ENCODE measurements around the gene POLR2I.
"Not testable (repeated sequence)": the region's sequence is repeated elsewhere in the genome, so short reads cannot be mapped to it uniquely, and the experiment has no call there.

DNA sequence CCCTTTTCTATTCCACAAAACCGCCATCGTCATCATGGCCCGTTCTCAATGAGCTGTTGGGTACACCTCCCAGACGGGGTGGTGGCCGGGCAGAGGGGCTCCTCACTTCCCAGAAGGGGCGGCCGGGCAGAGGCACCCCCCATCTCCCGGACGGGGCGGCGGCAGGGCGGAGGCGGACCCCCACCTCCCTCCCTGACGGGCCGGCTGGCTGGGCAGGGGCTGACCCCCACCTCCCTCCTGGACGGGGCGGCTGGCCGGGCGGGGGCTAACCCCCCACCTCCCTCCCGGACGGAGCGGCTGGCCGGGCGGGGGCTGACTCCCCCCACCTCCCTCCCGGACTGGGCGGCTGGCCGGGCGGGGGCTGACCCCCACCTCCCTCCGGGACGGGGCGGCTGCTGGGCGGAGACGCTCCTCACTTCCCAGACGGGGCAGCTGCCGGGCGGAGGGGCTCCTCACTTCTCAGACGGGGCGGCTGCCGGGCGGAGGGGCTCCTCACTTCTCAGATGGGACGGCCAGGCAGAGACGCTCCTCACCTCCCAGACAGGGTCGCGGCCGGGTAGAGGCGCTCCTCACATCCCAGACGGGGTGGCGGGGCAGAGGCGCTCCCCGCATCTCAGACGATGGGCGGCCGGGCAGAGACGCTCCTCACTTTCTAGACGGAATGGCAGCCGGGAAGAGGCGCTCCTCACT lies 45.7 kb downstream of the POLR2I start:
- TF ChIP-seq, protein P1, sequence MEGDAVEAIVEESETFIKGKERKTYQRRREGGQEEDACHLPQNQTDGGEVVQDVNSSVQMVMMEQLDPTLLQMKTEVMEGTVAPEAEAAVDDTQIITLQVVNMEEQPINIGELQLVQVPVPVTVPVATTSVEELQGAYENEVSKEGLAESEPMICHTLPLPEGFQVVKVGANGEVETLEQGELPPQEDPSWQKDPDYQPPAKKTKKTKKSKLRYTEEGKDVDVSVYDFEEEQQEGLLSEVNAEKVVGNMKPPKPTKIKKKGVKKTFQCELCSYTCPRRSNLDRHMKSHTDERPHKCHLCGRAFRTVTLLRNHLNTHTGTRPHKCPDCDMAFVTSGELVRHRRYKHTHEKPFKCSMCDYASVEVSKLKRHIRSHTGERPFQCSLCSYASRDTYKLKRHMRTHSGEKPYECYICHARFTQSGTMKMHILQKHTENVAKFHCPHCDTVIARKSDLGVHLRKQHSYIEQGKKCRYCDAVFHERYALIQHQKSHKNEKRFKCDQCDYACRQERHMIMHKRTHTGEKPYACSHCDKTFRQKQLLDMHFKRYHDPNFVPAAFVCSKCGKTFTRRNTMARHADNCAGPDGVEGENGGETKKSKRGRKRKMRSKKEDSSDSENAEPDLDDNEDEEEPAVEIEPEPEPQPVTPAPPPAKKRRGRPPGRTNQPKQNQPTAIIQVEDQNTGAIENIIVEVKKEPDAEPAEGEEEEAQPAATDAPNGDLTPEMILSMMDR (IDR thresholded peaks at IDR 0.05): not testable (repeated sequence)
- not testable (repeated sequence) for TF ChIP-seq POLR2A (IDR thresholded peaks at IDR 0.05)

All from adrenal gland (tissue), 5 donors.